AG20443 (cell line): ENCODE measurements around the gene NDST4.
"Not testable (repeated sequence)": the region's sequence is repeated elsewhere in the genome, so short reads cannot be mapped to it uniquely, and the experiment has no call there.

ENCODE experiments used
- DNase-seq: peaks from one replicate; pipeline ENCODE4 v3.0.0; 2012; ENCODE audit warnings: low spot score, mixed read lengths

Gene NDST4

DNA sequence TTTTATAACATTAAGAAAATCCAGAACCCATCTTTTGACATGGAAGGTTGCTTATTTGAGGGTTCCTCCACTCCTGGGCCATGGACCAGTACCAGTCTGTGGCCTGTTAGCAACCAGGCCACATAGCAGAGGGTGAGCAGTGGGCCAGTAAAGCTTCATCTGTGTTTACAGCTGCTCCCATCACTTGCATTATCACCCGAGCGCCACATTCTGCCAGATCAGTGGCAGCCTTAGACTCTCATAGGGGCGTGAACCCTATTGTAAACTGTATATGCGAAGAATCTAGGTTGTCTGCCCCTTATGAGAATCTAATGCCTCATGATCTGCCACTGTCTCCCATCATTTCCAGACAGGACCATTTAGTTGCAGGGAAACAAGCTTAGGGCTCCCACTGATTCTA lies 58.6 kb downstream of the NDST4 start:
- DNase-seq: no peak

- DNase-seq: no peak
Measured at GRCh38 chr4:115053313-115053712, 60.1 kb downstream of the NDST4 start.

DNA sequence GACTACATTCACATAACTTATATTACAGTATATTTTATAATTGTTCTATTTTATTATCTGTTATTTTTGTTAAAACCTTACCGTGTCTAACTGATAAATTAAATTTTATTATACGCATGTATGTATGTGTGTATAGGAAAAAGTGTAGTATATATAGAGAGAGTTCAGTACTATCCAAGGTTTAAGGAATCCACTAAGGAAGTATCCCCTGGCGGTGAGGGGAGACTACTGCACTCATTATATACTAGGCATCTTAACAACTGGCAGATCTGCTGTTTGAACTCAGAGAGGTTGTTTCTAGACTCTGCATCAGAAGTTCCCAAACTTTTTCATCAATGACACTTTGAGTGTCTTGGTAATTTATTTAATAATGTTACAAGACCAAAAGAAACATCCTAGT lies 70.9 kb downstream of the NDST4 start:
- DNase-seq: no peak

- no peak for DNase-seq
Measured at GRCh38 chr4:115030281-115030680, 83.1 kb downstream of the NDST4 start.

GRCh38 chr4:115028682-115029410 lies 84.6 kb downstream of the NDST4 start:
- DNase-seq: no peak

- no peak for DNase-seq
Measured at GRCh38 chr4:114999880-115000279, 113.5 kb downstream of the NDST4 start.

DNA sequence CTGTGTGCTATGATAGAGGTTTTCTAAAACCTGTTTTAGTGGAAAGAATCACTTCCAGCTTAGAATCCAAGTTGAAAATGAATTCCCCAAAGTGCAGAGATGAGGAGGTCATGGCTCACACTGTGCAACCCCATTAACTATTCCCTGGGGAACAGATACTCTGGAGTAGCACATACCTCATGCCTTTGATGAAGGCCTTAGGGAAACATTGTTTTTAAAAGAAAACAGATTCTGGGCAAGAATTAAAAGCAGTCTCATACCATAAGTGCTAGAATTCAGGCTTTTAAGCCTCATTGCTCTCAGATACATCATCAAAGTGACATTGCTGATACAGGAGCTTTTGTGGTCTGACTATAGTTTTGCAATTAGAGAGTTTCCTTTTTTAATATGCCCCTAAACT lies 115.1 kb downstream of the NDST4 start:
- DNase-seq: no peak

DNA sequence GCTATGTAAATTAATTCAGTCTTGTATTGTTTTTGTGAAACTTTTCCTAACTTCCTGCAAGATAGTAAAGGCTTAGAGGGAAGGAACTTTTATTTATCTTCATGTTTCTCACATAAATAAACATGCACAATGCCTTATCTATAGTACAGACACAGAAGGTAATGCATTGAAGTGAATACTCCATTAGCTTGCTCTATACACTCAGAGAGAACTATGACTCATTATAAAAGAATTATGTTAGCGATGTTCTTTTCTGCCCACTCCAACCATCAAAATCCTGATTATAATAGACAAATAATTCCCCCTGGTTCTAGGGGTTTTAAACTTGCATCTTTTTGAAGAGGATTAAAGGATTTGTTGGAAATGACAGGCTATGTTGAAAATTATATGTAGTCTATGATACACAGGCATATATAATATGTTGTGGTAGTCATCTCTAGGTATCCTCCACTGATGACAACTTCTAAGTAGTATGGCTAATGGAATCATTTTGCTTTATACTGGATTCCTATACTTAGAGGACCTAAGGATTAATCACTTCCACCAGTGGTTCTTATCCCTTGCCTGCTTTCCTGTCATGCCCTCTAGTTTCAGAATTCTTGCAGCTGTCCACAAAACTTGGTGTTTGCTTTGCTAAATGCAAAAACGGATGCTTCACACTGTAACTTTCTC lies 115.7 kb downstream of the NDST4 start:
- DNase-seq: no peak

- no peak for DNase-seq
Measured at GRCh38 chr4:114986133-114986532, 127.3 kb downstream of the NDST4 start.

GRCh38 chr4:114980932-114981708 lies 132.3 kb downstream of the NDST4 start:
- peak; percentile 6 for DNase-seq

- not testable (repeated sequence) for DNase-seq
Measured at GRCh38 chr4:114980399-114980798, 133.0 kb downstream of the NDST4 start.

DNA sequence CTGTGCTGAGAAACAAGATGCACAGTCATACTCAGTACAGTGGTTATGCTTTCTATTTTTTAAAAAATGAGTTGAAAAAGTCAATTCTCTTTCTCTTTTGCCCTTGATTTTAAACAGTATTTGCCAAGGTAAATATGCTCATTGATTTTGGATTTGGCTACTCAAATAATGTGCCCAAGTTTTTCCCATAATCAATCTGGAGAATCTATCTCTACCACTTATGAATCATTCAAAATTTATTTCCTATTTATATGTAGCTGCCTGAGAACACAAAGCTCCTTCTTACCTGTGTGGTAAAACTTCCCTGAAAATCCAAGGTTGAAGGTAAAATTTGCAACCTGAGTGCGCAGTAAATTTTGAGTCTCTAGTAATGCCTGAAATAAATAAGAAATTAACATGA lies 136.5 kb downstream of the NDST4 start:
- no peak for DNase-seq

GRCh38 chr4:114964026-114964425 lies 149.4 kb downstream of the NDST4 start:
- DNase-seq: no peak

DNA sequence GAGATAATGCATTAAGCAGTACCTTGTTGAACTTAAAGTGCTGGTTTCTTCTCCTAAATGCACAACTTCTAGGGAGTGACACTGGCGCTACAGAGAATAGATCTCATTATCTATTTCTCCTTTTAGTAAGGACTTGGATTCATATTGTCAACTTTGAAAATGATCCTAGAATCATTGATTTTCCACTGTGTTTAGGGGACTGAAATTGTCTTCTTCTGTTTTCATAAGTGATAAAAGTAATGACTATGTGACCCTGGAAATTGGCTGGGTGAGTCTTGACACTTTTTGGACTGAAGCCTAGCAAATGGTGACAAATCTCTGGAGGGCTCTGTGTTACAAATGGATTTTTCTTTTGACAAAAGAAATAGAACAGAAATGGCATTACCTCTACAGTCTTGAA lies 167.8 kb downstream of the NDST4 start:
- no peak for DNase-seq

- DNase-seq: no peak
Measured at GRCh38 chr4:114941503-114941902, 171.9 kb downstream of the NDST4 start.

- no peak for DNase-seq
Measured at GRCh38 chr4:114927881-114928280, 185.5 kb downstream of the NDST4 start.

DNA sequence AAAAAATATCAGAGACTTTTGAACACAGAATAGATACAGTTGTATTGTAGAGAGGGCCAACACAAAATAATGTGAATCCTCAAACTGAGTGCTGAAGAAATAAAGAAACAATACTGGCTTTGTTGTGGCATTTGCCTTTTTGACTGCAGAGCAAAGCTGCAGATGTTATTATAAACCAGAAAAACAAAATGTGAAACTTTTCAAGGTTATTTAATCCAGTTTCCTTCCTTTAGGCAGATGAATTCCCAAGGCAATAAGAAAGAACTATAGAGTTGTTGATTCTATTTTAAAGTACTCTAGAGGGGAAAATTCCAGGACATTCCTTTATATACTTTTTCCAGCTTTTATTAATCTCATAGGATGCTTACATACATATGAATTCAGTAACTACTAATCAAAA lies 186.8 kb downstream of the NDST4 start:
- no peak for DNase-seq

DNA sequence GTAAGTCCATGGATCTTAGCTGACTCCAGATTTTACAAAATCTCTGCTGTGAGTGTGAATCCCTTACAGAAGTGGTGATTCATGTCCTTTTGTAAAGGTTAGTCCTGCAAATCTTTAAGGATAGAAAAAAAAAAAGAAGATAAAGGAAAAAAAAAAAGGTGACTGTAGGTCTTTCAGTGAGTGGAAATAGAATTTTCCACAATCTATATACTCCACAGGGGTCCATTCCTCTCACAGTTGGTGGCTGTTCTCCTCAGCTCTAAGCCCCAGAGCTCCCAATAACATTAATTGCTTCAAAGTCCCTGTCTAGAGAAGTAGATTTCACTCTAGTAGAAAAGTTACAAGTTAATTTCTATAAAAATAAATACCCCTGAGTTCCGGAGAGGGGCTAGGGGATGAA lies 189.1 kb downstream of the NDST4 start:
- no peak for DNase-seq

- no peak for DNase-seq
Measured at GRCh38 chr4:114922592-114922933, 190.9 kb downstream of the NDST4 start.

GRCh38 chr4:114921790-114922591 lies 191.4 kb downstream of the NDST4 start:
- no peak for DNase-seq

GRCh38 chr4:114921191-114921590 lies 192.2 kb downstream of the NDST4 start:
- no peak for DNase-seq

GRCh38 chr4:114911111-114911510 lies 202.3 kb downstream of the NDST4 start:
- peak; percentile 3 for DNase-seq
